Stimulated activated CD8-positive, alpha-beta memory T cell treated with anti-CD3 and anti-CD28 coated beads, Interleukin-2, amount 100 ng/mL, for 48 hours (primary cell): ENCODE results near the gene STK4.
A peak's percentile ranks its signal among the peaks of the same experiment; 100 is the strongest.

Experiments used
- DNase-seq, 2 donors: peaks; one replicate each; pipeline ENCODE4 v3.0.0-alpha.2; 2020; ENCODE audit warnings: low read depth in 2 of 2

Gene STK4

GRCh38 chr20:45085867-45086266, 119.6 kb downstream of the STK4 start:
- DNase-seq = no peak

DNA sequence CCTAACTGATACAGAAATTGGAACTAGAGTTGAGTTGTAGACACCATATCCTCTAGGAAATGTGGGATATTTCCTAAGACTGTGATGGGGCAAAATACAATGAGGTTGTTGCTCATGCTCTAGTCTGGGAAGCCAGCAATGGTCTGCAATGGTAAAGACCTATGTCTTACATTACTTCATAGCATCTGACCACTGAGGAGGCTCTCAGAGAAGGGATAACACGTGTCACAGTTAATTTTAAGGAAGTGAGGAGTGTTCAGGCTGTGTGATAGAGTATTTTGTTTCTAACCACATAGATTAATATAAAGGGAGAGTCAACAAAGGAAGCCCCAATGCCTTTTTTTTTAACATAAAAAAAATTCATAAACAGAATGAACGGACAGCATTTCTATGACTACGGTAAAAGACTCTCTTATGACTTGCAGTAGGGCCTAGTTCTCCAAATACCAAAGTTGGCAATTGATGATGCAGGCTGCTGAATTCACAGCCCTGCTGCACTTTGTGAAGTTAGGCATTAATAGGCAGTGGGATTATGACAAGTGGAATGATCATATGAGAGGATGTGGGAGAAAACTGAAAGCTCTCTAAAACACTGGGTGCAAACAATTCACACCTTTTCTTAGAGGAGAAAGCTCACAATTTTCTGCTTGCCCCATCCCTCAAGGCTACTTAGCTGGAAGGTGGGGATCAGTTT, 120.9 kb downstream of the STK4 start:
- DNase-seq = no peak

- DNase-seq = no peak
Measured at GRCh38 chr20:45087814-45088213, 121.5 kb downstream of the STK4 start.

DNA sequence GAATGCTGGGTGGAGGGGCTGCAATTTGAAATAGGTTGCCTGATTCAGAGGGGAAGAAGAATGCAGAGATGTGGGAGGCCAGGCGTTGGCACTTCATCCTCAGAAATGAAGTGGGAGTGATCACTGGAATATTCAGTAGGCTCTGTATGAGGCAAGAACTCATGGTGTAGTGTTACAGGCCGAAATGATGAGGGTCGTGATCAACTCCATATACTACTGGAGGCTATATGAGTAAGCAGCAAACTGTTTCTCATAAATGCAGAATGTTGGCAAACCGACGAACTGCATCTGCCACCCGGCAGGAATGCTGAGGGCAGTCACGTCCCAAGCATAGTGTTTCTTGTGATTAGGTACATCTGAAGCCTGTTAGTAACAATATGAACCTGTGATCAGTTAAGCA, 121.9 kb downstream of the STK4 start:
- no peak for DNase-seq

GRCh38 chr20:45090481-45090880, 124.2 kb downstream of the STK4 start:
- no peak for DNase-seq

- DNase-seq = no peak
Measured at GRCh38 chr20:45091366-45091765, 125.1 kb downstream of the STK4 start.

DNA sequence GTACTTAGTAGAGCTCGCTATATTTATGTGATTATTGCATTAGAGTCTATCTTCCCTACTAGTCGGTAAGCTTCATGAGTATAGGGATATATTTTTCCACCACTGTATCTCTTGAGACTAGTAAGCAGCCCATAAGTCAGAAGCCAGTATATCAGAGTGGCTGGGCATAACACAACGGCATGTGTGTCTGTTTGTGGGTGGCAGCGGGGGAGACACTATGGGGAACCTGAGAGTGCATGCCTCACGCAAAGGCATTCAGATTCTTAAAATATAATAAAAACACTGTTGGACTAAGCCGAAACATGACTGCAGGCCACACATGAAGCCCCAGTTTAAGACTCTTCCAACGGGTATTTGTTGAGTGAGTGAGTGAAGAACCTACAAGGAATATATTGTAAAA, 126.6 kb downstream of the STK4 start:
- no peak for DNase-seq

GRCh38 chr20:45094201-45094600, 127.9 kb downstream of the STK4 start:
- no peak for DNase-seq

GRCh38 chr20:45094864-45095574, 128.7 kb downstream of the STK4 start:
- DNase-seq = no peak

- no peak for DNase-seq
Measured at GRCh38 chr20:45095805-45096238, 129.5 kb downstream of the STK4 start.

- no peak for DNase-seq
Measured at GRCh38 chr20:45096781-45097180, 130.5 kb downstream of the STK4 start.

DNA sequence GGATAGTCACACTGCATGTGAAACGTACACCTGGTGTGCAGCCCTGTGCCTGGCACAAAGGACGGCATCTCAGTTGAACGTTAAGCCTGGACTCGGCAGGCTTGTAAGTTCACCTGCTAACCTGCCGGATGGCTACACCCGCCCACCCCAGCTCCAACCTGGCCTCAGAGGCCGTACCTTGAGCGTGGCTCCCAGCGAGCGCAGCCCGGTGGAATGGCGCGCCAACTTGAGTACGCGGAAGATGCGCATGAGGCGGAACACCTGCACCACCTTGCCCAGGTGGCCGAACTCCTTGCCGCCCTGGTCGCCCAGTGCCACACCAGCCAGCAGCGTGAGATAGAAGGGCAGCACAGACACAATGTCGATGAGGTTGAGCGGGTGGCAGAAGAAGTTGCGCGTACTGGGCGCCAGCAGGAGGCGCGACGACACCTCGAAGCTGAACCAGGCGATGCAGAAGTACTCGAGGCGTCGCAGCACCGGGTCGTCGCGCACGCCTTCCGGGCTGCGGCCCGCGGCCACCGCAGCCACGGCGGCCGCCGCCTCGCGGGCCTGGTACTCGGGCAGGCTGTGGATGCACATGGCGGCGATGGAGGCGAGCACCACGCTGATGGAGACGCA, 131.3 kb downstream of the STK4 start:
- DNase-seq = peak in 1 of 2 donors; percentile 37

DNA sequence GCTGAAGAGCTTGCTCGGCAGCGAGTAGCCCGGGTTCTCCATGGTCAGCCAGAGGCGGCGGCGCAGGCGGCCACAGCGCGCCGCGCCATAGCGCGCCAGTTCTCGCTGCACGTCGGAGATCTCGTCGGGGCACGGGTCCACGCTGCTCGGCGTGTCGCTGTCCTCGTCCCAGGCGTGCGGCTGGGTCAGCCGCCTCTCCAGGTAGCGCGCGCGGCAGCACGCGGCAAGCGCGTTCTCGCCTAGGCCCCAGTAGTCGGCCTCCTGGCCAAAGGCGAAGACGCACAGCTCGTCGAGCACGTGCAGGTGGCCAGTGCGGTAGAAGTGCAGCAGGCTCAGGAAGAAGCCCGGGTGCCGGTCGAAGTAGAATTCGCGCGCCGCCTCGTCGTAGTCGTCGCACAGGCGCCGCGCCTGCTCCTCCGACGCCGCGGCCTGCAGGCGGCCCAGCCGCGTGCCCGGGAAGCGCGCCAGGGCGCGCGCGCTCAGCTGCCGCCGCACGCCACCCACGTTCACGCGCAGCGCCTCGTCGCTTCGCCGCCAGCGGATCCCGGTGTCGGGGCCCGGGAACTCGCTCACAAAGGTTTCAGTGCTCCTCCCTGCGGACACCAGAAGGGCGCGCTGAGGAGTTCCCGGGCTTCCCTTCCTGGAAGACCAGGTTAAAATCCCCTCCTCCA, 131.9 kb downstream of the STK4 start:
- no peak for DNase-seq

- DNase-seq = no peak
Measured at GRCh38 chr20:45100563-45101245, 134.4 kb downstream of the STK4 start, which contains the start of gene KCNS1. Gene KCNS1, minus strand, starts transcription at chr20:45101127. Its CDS starts 1,891 bp downstream, at chr20:45099236.

DNA sequence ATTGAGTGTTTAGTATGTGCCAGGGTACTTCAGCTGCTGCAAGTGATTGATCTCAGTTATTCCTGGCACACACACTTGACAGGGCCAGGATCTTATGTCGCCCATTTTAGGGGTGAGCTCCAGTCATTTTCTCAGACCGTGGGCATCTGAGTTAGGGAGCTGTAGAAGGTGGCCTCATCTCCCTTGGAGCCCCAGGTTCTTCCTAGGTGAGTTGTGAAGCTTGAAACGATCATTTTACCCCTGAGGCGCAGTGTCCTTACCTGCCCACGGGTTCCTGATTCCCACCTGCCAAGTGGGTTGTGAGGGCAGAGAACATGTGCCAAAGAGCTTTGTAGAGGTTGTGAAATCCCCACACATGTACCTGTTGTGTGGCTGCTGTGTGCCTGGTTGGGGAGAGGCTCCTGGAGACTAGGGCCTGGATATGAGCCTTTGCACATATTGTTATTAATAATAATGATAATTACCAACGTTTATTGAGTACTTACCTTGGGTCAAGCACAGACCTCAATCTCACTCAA, 135.1 kb downstream of the STK4 start:
- no peak for DNase-seq

DNA sequence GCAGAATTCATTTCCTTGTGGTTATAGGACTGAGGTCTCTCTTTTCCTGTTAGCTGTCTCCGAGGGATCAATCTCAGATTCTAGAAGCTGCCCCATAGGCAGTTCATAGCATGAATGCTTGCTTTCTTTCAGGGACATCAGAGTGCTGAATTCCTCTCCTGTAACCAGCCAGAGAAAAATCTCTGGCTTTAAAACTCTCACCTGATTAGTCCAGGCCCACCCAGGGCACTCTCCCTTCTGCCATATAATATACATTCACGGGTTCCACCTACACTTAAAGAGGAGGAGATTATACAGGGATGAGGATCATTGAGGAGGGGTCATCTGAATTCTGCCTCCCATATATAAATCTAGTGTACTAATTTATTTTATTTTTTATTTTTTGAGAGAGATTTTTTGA, 136.8 kb downstream of the STK4 start:
- no peak for DNase-seq

GRCh38 chr20:45104786-45105185, 138.5 kb downstream of the STK4 start:
- no peak for DNase-seq

DNA sequence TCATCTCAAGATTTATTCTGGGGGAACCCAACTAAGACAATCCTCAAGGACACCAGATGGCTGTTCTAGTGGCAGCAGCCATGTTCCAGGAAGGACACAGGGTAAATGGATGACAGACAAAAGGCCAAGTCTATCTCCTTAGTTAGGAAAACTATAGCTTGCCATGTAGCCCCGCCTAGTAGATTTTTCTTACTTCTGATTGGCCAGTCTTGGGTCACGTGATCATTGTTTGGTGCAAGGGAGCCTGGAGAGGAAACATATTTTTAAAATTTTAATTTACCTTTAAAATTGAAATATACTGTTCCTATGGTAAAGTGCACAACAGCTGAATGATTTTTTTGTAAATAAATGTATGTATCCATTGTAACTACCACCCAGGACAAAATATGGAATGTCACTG, 139.0 kb downstream of the STK4 start:
- DNase-seq = no peak

DNA sequence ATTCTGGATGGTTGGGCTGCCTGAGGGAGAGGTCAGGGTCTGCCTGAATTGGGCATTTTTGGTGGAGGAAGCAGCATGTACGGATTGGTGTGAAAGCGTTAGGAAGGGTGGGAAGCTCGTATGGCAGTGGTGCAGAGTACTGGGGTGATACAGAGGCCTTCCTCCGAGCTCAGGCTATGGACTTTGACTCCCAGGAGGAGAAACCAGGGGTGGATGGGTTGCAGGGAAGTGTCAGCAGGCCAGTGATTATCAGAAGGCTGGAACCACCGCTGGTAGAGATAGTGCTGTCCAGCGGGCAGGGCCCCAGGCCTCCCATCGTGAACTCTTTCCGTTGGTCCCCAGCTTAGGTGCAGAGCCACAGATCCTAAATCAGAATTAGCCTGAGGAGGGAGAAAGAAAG, 143.3 kb downstream of the STK4 start:
- no peak for DNase-seq

DNA sequence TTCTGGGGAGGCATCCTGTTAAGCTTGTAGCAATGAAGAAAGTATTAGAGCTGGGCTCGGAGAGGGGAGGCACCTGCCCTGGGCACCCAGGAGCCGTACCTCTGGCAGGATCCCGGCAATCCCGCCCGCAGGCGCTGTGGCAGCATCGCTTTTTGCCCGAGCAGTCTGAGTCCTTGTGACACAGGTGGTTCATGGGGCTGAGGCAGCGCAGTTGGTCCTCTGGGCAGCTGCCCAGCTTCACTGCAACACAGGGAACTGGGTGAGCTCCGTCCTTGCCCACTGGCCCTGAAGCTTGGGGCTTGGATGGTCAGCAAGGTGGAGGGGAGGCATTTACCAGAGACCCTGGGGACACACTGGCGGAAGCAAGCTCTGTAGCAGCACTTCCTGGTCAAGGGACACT, 144.0 kb downstream of the STK4 start:
- DNase-seq = no peak

GRCh38 chr20:45111285-45111684, 145.0 kb downstream of the STK4 start:
- no peak for DNase-seq
